G401 (cell line): ENCODE data around the gene GUCY1A2. TPM values are rescaled to one million over a fixed set of nuclear protein-coding genes. Genes with fewer than 3 reads are reported as not detected.
"Not testable (repeated sequence)": the region's sequence is repeated elsewhere in the genome, so short reads cannot be mapped to it uniquely, and the experiment has no call there.

Source experiments
- DNase-seq: peaks from one replicate; pipeline ENCODE4 v3.0.0-alpha.2; 2015; ENCODE audit warnings: low spot score
- in situ Hi-C: cut with HindIII; loops from 2 replicates; pipeline ENCODE4 v1.10.0; 2016; ENCODE audit warnings: low sequenced_read_pairs, mixed read lengths
- total RNA-seq: library from RNA; depleted of rRNA; stranded (reverse); fragments of >200 nt; shearing (Covaris generic); gene quantifications from 2 replicates; pipeline ENCODE4 v1.2.3, GENCODE V29; 2014

GUCY1A2 gene
- total RNA-seq, 1 experiment from 2014 or later, result 7.6 TPM

DNA sequence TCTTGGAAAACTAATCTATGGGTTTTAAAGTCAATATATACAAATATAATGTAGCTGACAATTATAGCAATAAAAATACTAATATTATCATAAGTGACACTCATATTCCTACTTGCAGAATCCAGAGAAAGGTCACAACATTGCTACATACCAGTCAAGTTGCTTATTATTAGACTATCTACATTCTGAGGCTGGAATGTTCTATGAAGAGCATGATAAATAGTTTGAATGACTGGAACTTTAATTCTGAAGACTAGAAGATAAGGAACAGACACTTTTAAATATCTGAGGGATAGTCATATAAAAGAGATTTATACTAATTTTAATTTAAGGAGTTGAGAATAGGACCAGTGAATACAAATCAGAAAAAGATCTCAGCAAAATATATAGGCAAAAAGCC is 146.0 kb downstream of the GUCY1A2 start:
- in situ Hi-C loops, result no loop called here
- no peak for DNase-seq

DNA sequence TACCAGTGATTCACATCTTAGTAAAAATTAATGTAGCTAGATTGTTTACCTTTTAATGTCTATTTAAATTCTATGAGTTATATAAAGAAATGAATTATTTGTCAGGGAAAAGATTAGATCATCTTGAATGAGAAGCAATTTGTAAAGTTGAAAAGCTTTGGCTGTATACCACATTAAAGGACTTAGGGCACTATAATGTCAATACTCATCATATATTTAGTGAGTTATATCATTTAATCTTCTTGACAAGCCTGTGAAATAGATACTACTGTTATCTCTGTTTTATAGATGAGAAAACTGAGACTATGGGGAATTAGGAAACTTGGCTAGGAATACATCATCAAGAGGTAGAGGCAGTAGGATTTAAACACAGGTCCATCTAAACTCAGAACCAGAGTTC is 160.1 kb downstream of the GUCY1A2 start:
- DNase-seq, result no peak
- in situ Hi-C loops, result no loop called here

DNA sequence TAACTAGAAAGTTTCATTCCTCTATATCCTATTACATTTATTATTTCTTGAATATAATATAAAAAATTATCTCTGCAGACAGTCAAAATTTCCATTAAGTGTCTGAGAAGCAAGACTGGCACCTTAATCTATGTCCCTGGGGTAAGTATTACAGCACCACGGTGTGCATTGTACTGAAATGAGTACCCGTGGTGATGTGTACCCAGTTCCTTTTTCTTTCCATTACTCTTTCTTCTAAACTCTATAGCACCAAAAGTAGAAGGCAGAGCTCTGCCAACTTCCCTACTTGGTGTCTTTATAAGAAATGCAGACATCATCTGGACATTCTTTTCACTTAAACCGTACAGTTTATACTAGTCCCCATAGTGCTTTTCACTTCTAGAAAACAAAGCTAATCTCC is 161.7 kb downstream of the GUCY1A2 start:
- in situ Hi-C loops, result no loop called here
- DNase-seq, result no peak

DNA sequence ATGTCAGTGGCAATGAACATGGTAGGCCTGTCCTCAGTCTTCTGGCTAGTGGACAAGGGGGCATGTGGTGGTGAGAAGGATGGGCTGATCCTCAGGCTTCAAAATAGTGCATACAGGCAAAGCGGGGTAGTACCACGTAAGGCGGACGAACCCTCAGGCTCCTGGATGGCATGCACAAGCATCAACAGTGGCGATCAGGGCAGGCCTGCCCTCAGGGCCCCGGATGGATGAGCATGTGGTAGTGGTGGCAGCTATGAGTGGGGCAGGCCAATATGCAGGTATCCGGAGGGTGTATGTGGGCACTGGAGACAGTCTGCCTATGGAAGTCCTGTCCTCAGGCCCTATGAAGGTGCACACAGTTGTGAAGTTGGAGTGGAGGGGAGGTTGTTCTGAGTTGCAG is 163.8 kb downstream of the GUCY1A2 start:
- in situ Hi-C loops, result no loop called here
- no peak for DNase-seq

DNA sequence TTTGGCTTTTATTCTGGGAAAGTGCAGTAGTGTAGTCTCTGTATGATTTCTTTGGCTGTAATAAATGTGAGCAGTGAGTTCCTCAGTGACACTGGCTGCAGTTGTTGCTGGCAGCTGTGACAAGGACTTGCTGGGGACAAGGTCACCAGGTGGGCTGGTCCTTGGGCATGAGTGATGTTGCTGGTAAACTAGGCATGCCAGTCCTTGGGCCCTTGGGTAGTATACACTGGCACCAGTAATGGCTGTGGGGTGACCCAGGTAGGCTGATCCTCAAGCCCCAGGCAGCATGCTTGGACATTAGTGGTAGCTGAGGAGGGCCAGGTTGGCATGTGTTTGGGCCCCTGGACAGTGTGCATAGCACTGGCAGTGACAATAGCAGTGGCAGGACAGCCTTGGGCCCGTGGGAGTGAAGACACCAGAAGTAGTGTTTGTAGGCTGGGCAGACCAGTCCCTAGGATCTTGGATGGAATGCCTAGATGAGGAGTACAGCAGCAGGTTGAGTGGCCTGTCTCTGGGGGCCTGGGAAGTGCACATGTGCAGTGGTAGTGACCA is 164.3 kb downstream of the GUCY1A2 start:
- DNase-seq, result no peak
- in situ Hi-C loops, result no loop called here

DNA sequence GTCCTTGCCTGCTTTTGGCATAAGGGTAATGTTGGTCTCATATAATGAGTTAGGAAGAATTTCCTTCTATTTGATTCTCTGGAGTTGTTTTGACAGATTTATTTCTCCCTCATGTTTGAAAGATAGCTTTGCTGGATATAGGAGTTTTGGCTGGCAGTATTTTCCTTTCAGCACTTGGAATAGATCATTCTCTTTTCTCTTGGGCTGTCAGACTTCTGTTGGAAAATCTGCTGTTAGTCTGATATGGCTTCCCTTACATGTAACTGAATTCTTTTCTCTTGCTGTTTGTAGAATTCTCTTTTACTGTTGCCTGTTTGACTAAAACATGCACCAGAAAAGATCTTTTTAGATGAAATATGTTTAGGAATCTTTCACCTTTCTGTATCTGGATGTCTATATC is 165.5 kb downstream of the GUCY1A2 start:
- in situ Hi-C loops, result no loop called here
- DNase-seq, result no peak

DNA sequence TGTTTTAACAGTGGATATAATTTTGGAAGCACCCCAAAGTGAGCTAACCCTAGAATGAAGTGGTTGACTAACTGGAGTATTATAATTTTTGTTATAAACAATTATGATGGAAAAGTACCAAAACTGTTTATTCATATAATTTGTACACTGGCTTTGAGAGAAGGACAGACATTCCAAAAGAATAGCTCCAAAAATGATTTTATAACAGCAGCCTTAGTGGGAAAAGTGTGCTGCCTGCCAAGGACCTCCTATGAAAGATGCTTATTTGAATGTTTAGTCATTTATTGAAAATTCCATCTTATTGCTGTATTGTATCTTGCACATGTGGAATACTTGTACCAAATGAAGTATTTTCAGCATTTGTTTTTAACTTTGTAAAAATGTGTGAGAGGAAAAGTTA is 169.8 kb downstream of the GUCY1A2 start:
- DNase-seq, result no peak
- in situ Hi-C loops, result no loop called here

DNA sequence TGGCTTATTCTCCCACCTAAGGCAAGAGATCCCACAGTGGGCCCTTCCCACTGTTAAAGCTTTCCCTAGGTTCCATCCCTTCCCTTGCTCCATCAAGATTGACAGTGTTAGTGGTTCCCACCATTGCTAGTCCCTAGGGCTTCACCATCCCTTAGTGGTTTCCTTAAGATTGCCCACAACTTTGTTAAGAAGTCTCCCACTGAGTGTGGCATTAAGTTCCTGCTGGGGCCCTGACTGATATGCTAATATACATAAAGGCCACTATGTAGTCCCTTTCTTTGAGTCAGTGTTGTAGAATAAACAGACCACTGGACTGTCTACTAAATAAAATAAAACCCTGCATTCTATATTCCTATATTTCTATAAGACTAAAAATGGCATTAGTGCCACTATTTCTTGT is 176.1 kb downstream of the GUCY1A2 start:
- in situ Hi-C loops, result no loop called here
- DNase-seq, result no peak

DNA sequence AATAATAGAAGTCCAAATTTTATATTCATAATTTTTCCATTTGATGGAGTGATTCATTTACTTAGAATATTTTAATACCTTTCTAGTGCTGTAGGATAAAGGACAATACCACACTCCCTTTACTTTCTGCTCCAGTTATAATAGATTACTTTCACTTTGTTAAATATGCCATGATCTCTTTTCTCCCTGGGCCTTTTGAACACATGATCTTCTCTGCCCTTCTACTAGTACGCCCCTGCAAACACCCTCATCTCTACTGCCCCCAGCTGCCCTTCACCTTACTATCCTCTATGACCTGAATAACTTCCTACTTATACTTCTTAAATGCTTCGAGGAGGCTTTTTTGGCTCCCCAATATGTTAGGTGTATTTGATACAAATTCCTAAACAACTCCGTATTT is 177.3 kb downstream of the GUCY1A2 start:
- in situ Hi-C loops, result no loop called here
- no peak for DNase-seq

DNA sequence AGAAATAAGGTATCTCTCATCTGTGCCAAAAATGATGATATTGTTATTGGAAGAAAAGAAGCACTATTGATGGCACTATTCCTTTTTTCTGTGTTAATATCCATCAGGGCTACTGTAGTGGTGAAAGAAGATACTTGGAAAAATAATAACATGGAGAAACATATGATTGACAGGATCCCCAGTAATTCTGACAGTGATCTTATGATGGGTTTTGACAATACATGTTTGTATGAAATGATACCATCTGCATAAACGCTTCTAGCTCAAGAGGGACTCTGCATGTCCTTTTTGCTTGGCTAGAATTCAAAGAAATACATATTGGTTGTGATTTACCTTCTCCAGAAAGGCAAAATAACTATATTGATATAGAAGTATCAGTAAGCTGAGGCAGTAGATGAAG is 178.1 kb downstream of the GUCY1A2 start:
- in situ Hi-C loops, result no loop called here
- DNase-seq, result no peak

DNA sequence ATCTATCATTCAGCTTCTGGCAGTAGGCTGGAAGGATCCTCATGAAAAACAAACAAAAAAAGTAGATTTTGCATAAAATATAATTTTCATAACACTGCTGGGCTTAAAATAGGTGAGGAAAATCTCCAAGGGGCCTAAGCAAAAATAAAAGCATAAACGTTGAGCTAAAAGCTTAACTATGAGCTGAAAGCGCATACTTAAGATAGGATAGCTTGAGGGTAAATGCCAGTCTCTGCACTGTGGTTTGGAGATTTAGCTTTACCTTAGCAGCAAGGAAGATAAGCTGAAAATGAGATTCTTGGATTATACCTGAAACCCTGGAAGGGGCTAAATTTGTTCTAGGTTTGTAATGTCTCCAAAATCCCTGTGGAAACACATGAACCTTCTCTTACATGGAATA is 183.7 kb downstream of the GUCY1A2 start:
- in situ Hi-C loops, result no loop called here
- no peak for DNase-seq

DNA sequence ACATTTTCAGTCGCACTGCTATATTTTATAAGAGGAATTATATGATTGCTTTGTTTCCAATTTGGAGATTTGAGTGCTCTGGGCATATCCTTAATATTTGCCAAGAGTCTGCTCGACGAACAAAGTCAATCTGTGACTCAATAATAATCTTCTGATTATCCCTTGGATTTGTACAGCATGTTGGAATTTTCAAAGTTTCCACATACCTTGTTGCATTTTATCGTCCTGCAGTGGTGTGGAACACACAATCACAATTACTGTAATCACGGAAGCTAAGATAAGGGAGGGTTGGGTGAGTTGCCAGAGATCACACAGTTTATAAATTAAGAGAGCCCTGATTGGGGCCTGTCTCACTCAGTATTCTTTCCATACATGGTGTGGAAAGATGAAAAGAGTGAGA is 189.3 kb downstream of the GUCY1A2 start:
- in situ Hi-C loops, result no loop called here

DNA sequence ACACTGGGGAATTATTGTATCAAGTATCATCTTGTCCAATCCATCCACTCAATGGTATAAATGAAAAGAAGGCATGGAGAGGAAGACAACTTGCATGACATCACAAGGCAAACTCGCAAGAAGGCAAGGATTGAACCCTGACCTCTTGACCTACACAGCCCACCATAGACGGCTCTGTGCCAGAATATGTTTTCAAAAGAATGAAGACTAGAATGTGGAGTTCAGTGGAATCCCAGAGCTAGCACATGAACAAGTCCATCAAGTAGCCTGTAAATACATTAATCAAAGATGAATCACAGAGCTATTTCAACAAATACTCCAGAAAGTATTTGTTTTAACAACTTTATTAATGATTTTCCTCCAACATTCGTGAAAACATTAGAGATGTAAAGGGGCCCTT is 189.7 kb downstream of the GUCY1A2 start:
- in situ Hi-C loops, result no loop called here

More for the DNA sequence above, 189.3 kb downstream of the GUCY1A2 start:
- no peak for DNase-seq

DNA sequence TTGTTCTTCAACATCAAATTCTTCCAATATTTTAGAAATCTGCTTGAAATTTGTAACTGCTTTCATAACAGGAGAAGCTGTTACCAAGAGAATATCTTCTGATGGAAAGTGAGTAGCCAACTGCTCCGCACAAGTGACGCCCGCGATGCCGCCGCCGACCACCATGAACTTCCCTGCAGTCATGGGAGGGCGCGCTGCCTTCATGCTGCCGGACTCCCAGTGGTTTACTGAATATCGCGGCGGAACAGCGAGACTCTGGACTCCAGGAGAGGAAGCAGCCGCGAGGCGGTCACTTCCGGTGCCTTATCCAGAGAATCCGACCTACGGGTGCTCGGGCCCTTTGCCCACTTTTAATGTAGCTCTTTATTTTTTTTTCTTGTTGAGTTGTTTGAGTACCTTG is 190.6 kb downstream of the GUCY1A2 start:
- in situ Hi-C loops, result no loop called here
- DNase-seq, result no peak

More for the DNA sequence above, 189.7 kb downstream of the GUCY1A2 start:
- DNase-seq, result no peak

DNA sequence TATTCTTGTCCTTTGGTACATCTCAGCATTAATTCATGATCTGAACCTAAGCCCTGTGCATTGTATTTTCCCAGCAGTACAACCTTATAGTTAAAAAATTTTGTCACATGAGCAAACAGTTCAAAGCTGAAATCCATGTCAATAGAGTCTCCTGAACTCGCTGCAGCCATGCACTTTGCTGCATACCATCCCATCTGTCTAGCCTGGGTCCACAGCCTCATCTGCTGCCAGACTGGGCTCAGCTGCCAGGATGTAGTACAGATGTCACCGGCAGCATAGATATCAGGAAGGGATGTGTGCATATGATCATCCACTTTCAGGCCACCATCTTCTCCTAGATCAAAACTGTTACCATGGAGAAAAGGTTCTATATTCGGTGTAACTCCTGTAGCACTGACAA is 191.7 kb downstream of the GUCY1A2 start:
- in situ Hi-C loops, DNase-seq: not testable (repeated sequence)

DNA sequence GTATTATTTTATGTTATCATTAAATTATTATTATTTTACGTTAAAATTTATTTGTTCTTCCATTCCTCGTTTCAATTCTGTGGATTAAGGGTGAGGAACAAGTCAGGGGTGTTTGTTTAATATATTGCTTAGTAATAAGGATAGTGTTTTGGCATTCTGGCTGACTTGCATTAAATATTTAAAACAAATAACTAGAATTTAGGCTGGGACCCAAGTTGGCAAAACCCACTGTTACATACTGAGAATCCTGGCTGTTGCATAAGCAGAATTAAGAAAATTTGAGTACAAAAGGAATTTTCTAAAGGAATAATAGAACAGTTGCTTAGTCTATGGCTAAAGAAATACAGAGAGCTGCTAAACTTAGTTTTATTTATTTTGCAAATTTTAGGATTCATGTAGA is 196.4 kb downstream of the GUCY1A2 start:
- in situ Hi-C loops, result no loop called here
- DNase-seq, result no peak

DNA sequence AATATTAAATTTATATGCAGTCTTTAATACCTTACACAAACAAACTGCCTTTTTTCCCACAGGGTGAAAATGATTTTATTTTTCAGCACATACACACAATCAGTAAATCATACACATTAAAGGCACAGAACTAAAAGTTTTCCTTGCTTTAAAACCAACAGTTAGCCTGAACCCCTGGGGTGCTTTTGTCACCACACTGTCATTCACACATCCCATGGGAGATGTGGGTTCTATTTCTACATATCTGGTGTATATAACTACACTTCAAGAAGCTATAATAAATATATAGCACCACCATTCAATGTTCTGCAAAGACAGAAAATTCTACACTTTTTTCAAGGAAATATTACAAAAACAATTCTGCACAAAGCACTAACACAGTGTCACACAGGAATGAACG is 197.0 kb downstream of the GUCY1A2 start:
- no peak for DNase-seq
- in situ Hi-C loops, result no loop called here

DNA sequence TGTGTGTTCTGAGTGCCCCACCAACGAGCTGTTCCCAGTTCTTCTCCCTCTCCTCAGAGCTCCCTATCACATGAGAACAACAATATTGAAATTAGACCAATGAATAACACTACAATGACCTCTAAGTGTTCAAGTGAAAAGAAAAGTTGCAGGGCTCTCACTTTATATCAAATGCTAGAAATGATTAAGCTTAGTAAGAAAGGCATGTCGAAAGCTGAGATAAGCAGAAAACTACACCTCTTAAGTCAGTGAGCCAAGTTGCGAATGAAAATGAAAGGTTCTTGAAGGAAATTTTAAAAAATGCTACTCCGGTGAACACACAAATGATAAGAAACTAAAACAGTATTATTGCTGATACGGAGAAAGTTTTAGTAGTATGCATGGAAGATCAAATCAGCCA is 199.8 kb downstream of the GUCY1A2 start:
- DNase-seq, result no peak
- in situ Hi-C loops, result no loop called here

DNA sequence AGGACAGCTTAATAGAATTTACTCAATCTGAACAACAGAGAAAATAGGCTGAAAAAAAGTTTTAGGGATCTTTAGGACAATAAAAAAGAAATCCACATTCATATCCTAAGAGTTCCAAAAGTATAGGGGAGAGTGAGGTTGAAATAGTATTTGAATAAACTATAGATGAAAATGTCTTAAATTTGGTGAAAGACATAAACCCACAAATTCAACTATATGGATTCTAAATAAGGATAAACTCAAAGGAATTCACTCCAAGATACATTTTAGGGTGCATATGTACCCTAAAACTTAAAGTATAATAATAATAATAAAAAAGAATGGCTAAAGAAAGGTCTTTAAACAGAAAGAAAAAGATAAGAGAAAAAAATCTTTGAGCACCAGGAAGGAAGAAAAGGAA is 203.1 kb downstream of the GUCY1A2 start:
- in situ Hi-C loops, result no loop called here
- no peak for DNase-seq

DNA sequence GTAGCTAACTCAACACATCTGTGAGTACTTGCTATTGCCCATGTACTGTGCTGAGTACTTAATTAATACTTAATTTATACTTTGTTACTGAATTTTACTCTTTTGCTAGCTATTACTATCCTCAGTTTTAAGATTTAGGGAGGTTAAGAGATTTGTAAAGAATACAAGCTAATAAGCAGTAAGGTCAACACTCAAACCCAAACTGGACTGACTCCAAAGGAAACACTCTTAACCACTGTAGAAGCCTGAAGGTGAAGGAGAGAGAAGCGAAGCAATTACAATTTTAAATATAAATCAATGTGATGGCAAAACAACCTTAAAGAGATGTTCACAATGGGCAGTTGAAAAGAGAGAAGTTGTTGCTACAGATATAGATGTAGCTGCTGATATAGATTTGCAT is 204.5 kb downstream of the GUCY1A2 start:
- in situ Hi-C loops, result no loop called here
- no peak for DNase-seq

DNA sequence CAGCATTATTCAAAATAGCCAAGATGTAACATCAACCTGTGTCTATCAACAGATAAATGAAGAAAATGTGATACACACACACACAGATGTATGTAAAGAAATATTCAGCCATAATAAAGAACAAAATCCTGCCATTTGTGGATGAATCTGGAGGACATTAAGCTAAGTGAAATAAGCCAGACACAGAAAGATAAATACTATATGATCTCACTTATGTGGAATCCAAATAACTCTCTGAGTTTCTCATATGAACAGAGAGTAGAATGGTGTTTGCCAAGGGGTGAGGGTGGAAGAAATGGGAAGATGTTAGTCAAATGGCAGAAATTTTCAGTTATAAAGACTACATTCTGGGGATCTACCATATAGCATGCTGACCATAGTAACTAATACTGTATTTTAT is 224.2 kb downstream of the GUCY1A2 start:
- in situ Hi-C loops, result no loop called here
- DNase-seq, result no peak

DNA sequence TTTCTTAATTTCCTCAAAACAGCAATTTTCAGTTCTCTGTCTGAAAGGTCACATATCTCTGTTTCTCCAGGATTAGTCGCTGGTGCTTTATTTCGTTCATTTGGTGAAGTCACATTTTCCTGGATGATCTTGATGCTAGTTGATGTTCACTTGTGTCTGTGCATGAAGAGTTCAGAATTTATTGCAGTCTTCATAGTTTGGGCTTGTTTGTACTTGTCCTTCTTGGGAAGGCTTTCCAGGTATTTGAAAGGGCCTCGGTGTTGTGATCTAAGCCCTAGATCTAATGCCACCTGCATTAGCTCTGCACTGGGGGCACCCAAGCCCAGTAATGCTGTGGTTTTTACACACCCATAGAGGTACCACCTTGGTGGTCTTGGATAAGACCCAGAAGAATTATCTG is 228.9 kb downstream of the GUCY1A2 start:
- in situ Hi-C loops, result no loop called here
- DNase-seq, result no peak
